GM12892 (cell line): ENCODE results near the gene SPATA46.

ENCODE experiments used
- POLR2A ChIP-seq: IDR thresholded peaks from 2 replicates; pipeline ENCODE4 v1.6.1; 2011; ENCODE audit warnings: low read depth, low read length, control low read depth
- POLR2AphosphoS5 ChIP-seq: IDR thresholded peaks from 2 replicates; pipeline ENCODE4 v1.6.1; 2011; ENCODE audit warnings: low read depth, low read length, control low read depth
- TAF1 ChIP-seq: IDR thresholded peaks from 2 replicates; pipeline ENCODE4 v1.6.1; 2011; ENCODE audit warnings: low read depth, mild to moderate bottlenecking, control low read depth, low read length, borderline replicate concordance

DNA sequence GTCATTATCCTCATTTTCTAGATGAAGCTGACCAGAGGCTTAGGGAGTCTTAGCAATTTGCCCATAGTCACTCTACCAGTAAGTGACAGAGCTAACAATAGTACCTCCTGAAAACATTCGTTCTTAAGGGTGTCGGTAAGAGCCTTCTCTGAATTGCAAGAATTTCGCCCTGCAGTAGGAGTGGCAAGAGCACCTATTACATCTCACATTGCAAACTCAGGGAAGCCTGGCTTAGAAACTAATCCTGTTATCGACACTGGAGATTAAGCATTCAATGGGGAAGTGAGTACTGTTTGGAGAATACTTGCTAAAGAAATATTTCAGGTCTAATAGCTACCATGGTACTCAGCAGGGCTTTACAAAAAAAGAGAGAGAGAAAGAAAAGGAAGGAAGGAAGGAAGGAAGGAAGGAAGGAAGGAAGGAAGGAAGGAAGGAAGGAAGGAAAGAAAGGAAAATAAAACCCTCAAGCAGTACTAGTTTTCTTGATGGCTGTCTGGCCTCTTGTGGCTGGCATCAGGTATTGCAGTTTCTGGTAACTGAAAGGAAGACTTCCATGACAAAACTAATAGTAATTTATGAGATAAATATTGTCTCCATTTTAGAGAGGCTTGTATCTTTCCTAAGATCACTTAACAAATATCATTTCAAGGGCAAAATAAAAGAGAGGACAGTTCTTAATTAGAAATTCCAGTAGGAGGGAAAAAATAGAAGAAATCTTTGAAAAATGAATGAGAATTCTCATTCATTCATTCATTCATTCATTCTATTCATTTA, 15.3 kb upstream of the SPATA46 start:
- TF ChIP-seq POLR2AphosphoS5 (no peak), POLR2A (no peak), TAF1 (no peak)
